Erythroblast (primary cell): Measurements from ENCODE around the gene CDH24.

Source experiments
- GATA1 ChIP-seq: IDR thresholded peaks from 2 replicates; pipeline ENCODE4 v1.6.1; 2011; ENCODE audit warnings: low read depth, mild to moderate bottlenecking, control low read depth, low read length, moderate library complexity
- POLR2A ChIP-seq: IDR thresholded peaks from 2 replicates; pipeline ENCODE4 v1.6.1; 2011; ENCODE audit warnings: mild to moderate bottlenecking, low read length

GRCh38 chr14:23071921-23072539 is 14.7 kb upstream of the CDH24 start:
- no peak for TF ChIP-seq POLR2A
- no peak for TF ChIP-seq GATA1
